ENCODE measurements around the gene PLEKHA6. TPM values are rescaled to one million over a fixed set of nuclear protein-coding genes. Genes with fewer than 3 reads are reported as not detected.

PLEKHA6 gene
- polyA plus RNA-seq (2013, experiment 1 of 2; ENCODE audit: insufficient read length) = 0.06 TPM
- polyA plus RNA-seq (2013, experiment 2 of 2; ENCODE audit: insufficient read length) = 0.04 TPM

DNA sequence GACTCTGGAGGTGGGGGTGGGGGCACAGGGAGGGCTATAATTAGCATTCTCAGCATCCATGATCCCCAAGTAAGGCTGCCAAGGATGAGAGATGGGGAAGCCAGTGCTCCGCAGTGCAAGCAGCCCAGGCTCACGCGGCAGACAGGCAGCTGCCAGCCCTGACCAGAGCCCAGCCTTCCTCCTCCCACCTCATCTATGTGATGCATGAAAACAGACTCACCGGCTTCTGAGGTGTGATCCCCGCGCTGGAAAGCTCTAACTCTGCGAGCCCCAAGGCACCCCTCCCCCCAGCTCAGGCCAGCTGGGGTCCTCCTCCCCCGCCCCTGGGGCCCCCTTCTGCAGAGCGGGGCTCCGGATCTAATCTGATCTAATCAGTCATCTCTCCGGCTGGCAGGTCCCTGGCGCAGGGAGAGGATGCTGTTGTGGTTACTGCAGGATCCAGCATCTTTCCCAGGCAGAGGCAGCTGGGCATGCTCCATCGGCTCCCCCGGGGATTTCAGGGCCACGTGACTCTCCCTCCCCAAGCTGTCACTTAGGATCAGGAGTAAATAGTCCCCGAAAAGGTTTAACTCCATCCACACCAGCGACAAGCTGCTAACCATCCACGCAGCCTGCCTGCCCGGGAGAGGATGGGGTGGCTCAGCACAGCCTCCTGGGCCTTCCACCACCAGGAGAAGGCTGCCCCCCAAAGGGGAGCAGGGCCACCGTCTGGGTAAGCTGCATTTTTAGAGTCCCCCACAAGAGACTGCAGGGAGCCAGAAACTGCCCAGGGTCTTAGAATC is at the start of gene PLEKHA6:
Gene PLEKHA6 (minus strand): TSS at position 456 of the 782 bp plus-strand sequence. CDS start 86,202 bp downstream, outside the sequence.
- peak; percentile 55 for DNase-seq

DNA sequence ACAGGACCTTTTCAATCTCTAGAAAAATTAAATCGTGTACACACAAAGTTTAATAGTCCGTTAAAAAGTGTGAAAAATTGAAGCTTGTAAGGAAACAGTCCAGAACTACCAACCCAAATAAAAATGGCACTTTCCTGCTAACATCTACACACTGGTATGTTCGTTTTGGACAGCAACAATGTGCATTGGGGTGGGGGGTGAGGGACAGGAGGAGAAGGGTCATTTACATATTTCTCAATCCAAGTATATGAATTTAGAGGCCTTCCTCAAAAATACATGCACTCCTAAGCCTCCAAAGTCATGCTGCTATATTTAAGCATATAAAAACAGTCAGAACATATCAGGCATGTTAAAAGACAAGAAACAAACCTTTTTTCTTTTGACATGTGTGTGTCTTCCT is 49.4 kb upstream of the PLEKHA6 start:
- no peak for DNase-seq

DNA sequence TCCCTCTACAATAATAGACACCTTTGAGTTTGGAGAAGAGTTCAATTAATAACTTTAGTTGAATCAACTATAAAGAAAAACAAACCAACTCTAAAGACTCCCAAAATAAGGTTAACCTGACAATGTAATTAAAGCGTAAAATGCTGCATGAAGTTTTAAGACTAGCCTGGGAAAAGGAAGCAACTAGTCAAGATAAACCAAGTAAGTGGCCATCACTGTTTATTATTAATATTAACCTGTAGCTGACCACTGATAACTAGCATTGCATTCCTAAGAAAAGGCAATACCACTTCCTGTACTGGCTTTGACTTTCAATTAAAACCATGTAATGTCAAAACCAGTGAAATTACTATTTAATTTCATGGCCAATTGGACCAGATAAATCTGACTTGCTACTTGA is 48.9 kb upstream of the PLEKHA6 start:
- DNase-seq = no peak

GRCh38 chr1:204408074-204408507 is 48.4 kb upstream of the PLEKHA6 start:
- DNase-seq = peak; percentile 65

GRCh38 chr1:204407295-204407971 is 47.7 kb upstream of the PLEKHA6 start:
- no peak for DNase-seq

- no peak for DNase-seq
Observed at GRCh38 chr1:204406621-204407020, 46.9 kb upstream of the PLEKHA6 start.

GRCh38 chr1:204405988-204406387 is 46.3 kb upstream of the PLEKHA6 start:
- no peak for DNase-seq

- DNase-seq = no peak
Observed at GRCh38 chr1:204404629-204405028, 44.9 kb upstream of the PLEKHA6 start.

DNA sequence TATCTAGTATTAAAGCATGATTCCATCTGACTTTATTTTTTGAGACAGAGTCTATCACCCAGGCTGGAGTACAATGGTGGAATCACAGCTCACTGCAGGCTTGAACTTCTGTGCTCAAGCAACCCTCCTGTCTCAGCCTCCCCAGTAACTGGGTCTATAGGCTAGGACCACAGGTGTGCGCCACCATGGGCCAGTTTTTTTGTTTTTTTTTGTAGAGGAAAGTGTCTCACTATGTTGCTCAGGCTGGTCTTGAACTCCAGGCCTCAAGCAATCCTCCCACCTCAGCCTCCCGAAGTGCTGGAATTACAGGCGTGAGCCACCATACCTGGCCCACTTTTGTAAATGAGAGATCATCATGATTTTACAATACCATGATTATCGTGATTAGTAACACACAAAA is 42.7 kb upstream of the PLEKHA6 start:
- DNase-seq = no peak

DNA sequence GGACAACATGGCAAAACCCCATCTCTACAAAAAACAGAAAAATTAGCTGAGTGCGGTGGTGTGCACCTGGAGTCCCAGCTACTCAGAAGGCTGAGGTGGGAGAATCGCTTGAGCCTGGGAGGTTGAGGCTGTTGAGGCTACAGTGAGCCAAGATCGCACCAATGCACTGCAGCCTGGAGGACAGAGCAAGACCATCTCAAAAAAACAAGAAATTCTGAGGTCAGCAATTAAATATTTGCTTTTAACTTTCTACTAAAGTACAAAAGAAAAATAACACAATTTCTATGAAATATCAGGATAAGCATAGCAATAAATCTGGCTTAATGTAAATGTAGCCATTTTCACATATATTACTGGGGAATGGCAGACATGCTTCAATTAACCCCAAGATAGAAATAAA is 42.0 kb upstream of the PLEKHA6 start:
- no peak for DNase-seq

GRCh38 chr1:204400882-204401510 is 41.3 kb upstream of the PLEKHA6 start:
- no peak for DNase-seq

DNA sequence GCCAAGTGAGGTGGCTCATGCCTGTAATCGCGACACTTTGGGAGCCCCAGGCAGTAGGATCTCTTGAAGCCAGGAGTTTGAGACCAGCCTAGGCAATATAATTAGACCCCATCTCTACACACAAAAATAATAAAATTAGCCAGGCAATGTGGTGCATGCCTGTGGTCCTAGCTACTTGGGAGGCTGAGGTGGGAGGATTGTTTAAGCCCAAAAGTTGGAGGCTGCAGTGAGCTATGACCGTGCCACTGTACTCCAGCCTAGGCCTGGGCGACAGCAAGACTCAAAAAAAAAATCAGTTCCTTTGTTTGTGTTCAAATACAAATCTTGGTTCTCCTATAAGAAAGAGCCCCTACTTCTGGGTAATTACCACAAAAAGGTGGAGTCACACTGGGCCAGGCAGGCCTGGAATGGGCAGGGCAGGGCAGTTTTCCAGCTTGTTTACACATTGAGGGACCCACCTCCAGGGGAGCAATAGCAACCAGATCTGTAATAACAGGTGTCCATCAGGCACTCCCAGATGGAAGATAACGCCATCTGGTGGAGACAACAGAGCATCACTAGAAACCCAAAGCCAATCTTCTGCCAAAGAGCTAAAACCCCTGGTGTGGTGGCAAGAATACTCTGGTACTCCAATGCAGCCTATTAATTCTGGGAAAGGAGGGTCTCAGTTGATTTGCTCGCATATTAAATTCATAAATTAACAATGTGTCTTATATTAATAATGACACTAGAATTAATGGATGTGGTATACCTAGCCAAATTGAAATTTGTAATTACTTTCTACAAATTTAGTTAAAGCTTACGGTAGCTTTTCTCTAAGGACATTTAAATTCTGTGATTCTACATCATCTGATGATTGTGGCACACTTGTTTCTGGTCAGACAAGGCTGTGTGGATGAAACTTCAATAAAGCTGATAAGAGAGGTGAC is 38.7 kb upstream of the PLEKHA6 start:
- peak; percentile 69 for DNase-seq

DNA sequence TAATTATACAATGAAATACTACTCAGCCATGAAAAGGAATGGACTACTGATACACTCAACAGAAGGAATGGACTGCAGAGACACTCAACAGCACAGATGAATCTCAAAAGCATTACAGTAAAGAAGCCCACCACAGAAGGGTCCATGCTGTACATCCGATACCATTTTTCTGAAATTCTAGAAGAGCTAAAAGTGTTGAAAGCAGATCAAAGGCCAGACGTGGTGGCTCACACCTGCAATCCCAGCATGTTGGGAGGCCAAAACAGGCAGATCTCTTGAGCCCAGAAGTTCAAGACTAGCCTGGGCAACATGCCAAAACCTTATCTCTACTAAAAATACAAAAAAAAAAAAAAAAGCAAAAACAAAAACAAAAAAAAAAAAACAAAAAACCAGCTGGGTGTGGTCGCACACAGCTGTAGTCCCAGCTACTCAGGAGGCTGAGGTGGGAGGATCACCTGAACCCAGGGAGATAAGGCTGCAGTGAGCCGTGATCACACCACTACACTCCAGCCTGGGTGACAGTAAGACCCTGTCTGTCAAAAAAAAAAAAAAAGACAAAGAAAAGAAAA is 36.4 kb upstream of the PLEKHA6 start:
- DNase-seq = no peak

DNA sequence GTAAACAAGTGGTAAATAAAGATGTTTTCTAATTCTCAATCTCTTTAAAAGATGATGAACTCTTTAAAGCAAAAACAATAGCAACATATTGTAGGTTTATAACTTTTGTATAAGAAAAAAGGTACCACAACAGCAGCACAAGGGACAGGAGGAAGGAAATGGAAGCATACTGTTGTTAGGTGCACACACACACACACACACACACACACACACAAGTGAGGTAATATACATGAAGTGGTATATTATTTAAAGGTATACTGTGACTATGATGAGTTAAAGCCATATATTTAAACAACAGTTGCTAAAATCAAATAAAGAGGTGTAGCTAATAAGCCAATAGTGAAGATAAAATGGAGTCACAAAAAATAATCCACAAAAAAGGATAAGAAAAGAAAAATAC is 31.9 kb upstream of the PLEKHA6 start:
- no peak for DNase-seq

DNA sequence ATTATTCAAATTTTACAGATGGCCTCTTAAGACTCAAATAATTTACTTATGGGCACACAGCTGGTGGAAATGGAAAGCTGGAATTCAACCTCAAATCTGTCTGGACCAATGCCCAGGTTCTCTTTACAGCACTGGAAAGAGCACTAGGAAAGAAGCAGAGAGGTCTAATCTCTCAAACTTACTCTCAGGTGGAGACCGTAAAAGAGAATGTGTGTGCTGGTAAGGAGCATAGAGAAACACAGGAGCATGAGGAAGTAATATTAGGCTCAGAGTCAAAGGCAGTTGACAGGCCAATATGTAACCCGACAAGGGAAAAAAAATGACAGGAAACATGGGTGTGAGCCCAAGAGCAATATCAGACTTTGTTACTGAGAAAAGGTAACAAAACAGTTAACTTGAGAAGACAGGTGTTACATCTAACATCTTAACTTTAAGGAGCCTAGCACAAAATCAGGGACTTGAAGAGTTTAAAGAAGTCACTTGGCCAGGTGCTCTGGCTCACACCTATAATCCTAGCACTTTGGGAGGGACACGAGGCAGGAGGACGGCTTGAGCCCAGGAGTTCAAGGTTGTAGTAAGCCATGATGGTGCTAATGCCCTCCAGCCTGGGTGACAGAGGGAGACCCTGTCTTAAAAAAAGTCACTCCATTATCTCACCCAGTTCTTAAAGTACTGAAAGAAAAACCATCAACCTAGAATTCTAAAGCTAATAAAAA is 31.2 kb upstream of the PLEKHA6 start:
- DNase-seq = no peak

- DNase-seq = no peak
Observed at GRCh38 chr1:204385727-204386126, 26.0 kb upstream of the PLEKHA6 start.

DNA sequence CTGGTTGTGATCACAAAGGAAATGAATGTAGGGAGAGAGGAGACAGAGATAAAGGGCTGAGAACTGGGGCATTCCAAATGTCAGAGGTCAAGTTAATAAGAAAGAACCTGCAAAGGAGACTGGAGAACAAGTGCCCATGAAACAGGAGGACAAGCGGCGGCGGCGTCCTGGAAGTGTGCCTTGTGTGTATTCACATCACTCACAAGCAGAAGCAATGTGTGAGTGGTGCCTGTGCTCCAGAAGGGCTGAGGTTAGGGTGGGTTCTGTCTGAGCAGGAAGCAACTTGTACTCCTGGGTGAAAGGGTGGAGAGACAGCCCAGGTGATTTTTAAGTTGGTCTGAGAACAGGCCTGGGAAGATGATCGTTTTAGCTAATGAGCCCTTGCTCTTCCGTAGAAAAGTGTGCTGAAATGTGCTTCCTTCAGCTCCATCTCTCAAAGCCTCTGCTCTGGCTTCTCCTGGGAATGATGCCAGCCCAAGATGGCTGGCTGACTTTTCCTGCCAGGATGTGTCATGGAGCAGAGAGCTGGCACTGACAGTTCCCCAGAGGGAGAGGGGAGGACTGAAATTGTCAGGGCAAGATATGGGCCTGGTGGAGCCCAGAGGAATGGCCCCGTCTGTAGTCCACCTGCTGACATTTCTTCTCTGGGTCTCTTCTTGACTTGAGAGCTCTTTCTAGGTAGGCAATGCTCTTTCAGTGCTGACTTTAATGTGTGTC is 25.1 kb upstream of the PLEKHA6 start:
- peak; percentile 54 for DNase-seq

- no peak for DNase-seq
Observed at GRCh38 chr1:204383163-204383904, 23.6 kb upstream of the PLEKHA6 start.

- DNase-seq = no peak
Observed at GRCh38 chr1:204382714-204383083, 23.0 kb upstream of the PLEKHA6 start.

GRCh38 chr1:204380293-204380831 is 20.6 kb upstream of the PLEKHA6 start:
- no peak for DNase-seq

Data from fibroblast of skin of back (primary cell).